ENCODE measurements around the gene VPS13C. TPM values are rescaled to one million over a fixed set of nuclear protein-coding genes. Genes with fewer than 3 reads are reported as not detected.
A peak's percentile ranks its signal among the peaks of the same experiment; 100 is the strongest.

VPS13C gene
- total and polyA plus RNA-seq, 10 donors: 32.9 to 194 (median 147) TPM

GRCh38 chr15:61861962-61862361, 198.3 kb downstream of the VPS13C start:
- H3K27me3 ChIP-seq (replicated peaks in 1 of 7): no peaks in the 10 kb centered on the region
- no peak overlapping the region for H3K27ac ChIP-seq
- intact Hi-C loops (cut with DNase I; ENCODE audit: low total_unique reads): loop anchor here (10.0 kb wide), 1 partner anchor 213 kb away; no protein-coding TSS in a partner anchor
- TF ChIP-seq POLR2AphosphoS5 (IDR thresholded peaks at IDR 0.05): no peak
- no peak for TF ChIP-seq POLR2A (IDR thresholded peaks at IDR 0.05)
- TF ChIP-seq CTCF (IDR thresholded peaks at IDR 0.05 in 8 of 11, conservative IDR thresholded peaks at IDR 0.05 in 3 of 11): no peak
- H3K4me1 ChIP-seq: peaks cover 0 to 11% (median 0%) of the 10 kb centered on the region in 6 donors
- WGBS, 5 donors: 93 to 99% (median 98%) methylated on average over 3 of the region's 3 CpGs
- H3K9me3 ChIP-seq: no peaks in the 10 kb centered on the region
- DNase-seq: no peak
- H3K36me3 ChIP-seq: peaks cover 0 to 68% (median 2%) of the 10 kb centered on the region in 6 donors
- no peak overlapping the region for H3K4me3 ChIP-seq

- H3K4me1 ChIP-seq: peaks cover 0 to 24% (median 2%) of the 10 kb centered on the region in 6 donors
- peak overlapping the region; percentile 61 to 86 (median 78) for H3K27ac ChIP-seq
- DNase-seq: no peak
- intact Hi-C loops (cut with DNase I; ENCODE audit: low total_unique reads): no loop called here
- H3K4me3 ChIP-seq: peak overlapping the region in 7 of 8 donors; percentile 2 to 57 (median 24)
- 50 to 63% (median 59%) methylated on average over 8 of the region's 8 CpGs for WGBS, 5 donors
- no peaks in the 10 kb centered on the region for H3K9me3 ChIP-seq
- TF ChIP-seq CTCF (IDR thresholded peaks at IDR 0.05 in 8 of 11, conservative IDR thresholded peaks at IDR 0.05 in 3 of 11): no peak
- no peak for TF ChIP-seq POLR2A (IDR thresholded peaks at IDR 0.05)
- TF ChIP-seq POLR2AphosphoS5 (IDR thresholded peaks at IDR 0.05): no peak
- H3K27me3 ChIP-seq (replicated peaks in 1 of 7): no peaks in the 10 kb centered on the region
- peaks cover 0 to 59% (median 15%) of the 10 kb centered on the region in 6 donors for H3K36me3 ChIP-seq
Measured at GRCh38 chr15:61857169-61857829, 202.9 kb downstream of the VPS13C start.

- peak in 1 of 11 experiments; percentile 18 for TF ChIP-seq CTCF (IDR thresholded peaks at IDR 0.05 in 8 of 11, conservative IDR thresholded peaks at IDR 0.05 in 3 of 11)
- no peak for TF ChIP-seq POLR2A (IDR thresholded peaks at IDR 0.05)
- Histone ChIP-seq H3K36me3 (peaks cover 0 to 59% (median 20%) of the 10 kb centered on the region in 6 donors), H3K27me3 (replicated peaks in 1 of 7) (no peaks in the 10 kb centered on the region), H3K9me3 (no peaks in the 10 kb centered on the region), H3K27ac (peak overlapping the region in 6 of 8 donors; percentile 74 to 86 (median 79)), H3K4me3 (peak overlapping the region in 3 of 8 donors; percentile 27 to 57 (median 29)), H3K4me1 (peaks cover 0 to 24% (median 2%) of the 10 kb centered on the region in 6 donors)
- intact Hi-C loops (cut with DNase I; ENCODE audit: low total_unique reads): no loop called here
- 45 to 78% (median 70%) methylated on average over 1 of the region's 1 CpG for WGBS, 5 donors
- no peak for DNase-seq
Measured at GRCh38 chr15:61856295-61856694, 204.0 kb downstream of the VPS13C start.

GRCh38 chr15:61853195-61853594, 207.1 kb downstream of the VPS13C start:
- TF ChIP-seq CTCF (IDR thresholded peaks at IDR 0.05 in 8 of 11, conservative IDR thresholded peaks at IDR 0.05 in 3 of 11) (no peak), POLR2AphosphoS5 (IDR thresholded peaks at IDR 0.05) (no peak), POLR2A (IDR thresholded peaks at IDR 0.05) (no peak)
- Histone ChIP-seq H3K27ac (no peak overlapping the region), H3K4me1 (peaks cover 0 to 24% (median 2%) of the 10 kb centered on the region in 6 donors), H3K36me3 (peaks cover 0 to 59% (median 20%) of the 10 kb centered on the region in 6 donors), H3K9me3 (no peaks in the 10 kb centered on the region), H3K4me3 (no peak overlapping the region), H3K27me3 (replicated peaks in 1 of 7) (no peaks in the 10 kb centered on the region)
- no peak for DNase-seq
- WGBS, 5 donors: 93 to 100% (median 98%) methylated on average over 1 of the region's 1 CpG
- intact Hi-C loops (cut with DNase I; ENCODE audit: low total_unique reads): no loop called here

Measured in spleen (tissue), 11 donors.